GM19328 (cell line): ENCODE data around the gene ITGB5.

Source experiments
- ATAC-seq: cut with Tn5 transposase; IDR thresholded peaks from one replicate; pipeline ENCODE4 v1.9.1; 2021; ENCODE audit warnings: mild to moderate bottlenecking, moderate library complexity; ENCODE audit not compliant: unreplicated experiment

Gene ITGB5

GRCh38 chr3:124774327-124774718 is 112.8 kb downstream of the ITGB5 start:
- no peak for ATAC-seq

GRCh38 chr3:124773351-124774326 is 113.5 kb downstream of the ITGB5 start:
- no peak for ATAC-seq

- ATAC-seq: no peak
Observed at GRCh38 chr3:124772081-124772831, 114.9 kb downstream of the ITGB5 start.

- ATAC-seq: no peak
Observed at GRCh38 chr3:124771083-124771445, 116.1 kb downstream of the ITGB5 start.

- no peak for ATAC-seq
Observed at GRCh38 chr3:124770336-124771082, 116.7 kb downstream of the ITGB5 start.

GRCh38 chr3:124769462-124769861 is 117.7 kb downstream of the ITGB5 start:
- ATAC-seq: no peak

- no peak for ATAC-seq
Observed at GRCh38 chr3:124768812-124769211, 118.4 kb downstream of the ITGB5 start.

GRCh38 chr3:124767691-124768090 is 119.5 kb downstream of the ITGB5 start:
- ATAC-seq: no peak

GRCh38 chr3:124767264-124767663 is 119.9 kb downstream of the ITGB5 start:
- no peak for ATAC-seq

- no peak for ATAC-seq
Observed at GRCh38 chr3:124766113-124767095, 120.8 kb downstream of the ITGB5 start.

GRCh38 chr3:124765197-124765840 is 121.8 kb downstream of the ITGB5 start:
- no peak for ATAC-seq

GRCh38 chr3:124764746-124765145 is 122.4 kb downstream of the ITGB5 start:
- no peak for ATAC-seq

GRCh38 chr3:124763644-124764358 is 123.4 kb downstream of the ITGB5 start:
- ATAC-seq: no peak

GRCh38 chr3:124763206-124763605 is 124.0 kb downstream of the ITGB5 start:
- no peak for ATAC-seq

- no peak for ATAC-seq
Observed at GRCh38 chr3:124762661-124763011, 124.5 kb downstream of the ITGB5 start.

GRCh38 chr3:124761935-124762660 is 125.1 kb downstream of the ITGB5 start:
- no peak for ATAC-seq

GRCh38 chr3:124761250-124761796 is 125.8 kb downstream of the ITGB5 start:
- no peak for ATAC-seq

- ATAC-seq: no peak
Observed at GRCh38 chr3:124760601-124761000, 126.6 kb downstream of the ITGB5 start.
